Tibial artery (tissue), 4 donors: Measurements from ENCODE around the gene STAB2.

ENCODE experiments used
- DNase-seq, 2 donors: peaks; one replicate each; pipeline ENCODE4 v3.0.0-alpha.2; 2019
- H3K27ac ChIP-seq, 2 donors: fragments of 200-600 bp; sonication (generic) in 1 of 2; 1 replicate in 1 of 2; 2 replicates in 1 of 2; pipeline ENCODE4 v1.5.1; 2018 to 2019; ENCODE audit warnings: mild to moderate bottlenecking in 1 of 2
- H3K27me3 ChIP-seq, 2 donors: fragments of 200-600 bp; sonication (generic) in 1 of 2; one replicate each; pipeline versions ENCODE4 v1.5.1 to v1.6.0; 2016 to 2019
- H3K36me3 ChIP-seq, 3 donors: fragments of 200-600 bp; sonication (generic) in 2 of 3; one replicate each; pipeline ENCODE4 v1.5.1; 2016 to 2019; ENCODE audit warnings: mild to moderate bottlenecking in 2 of 3
- H3K4me1 ChIP-seq, 4 donors: fragments of 200-600 bp; sonication (generic) in 2 of 4; 1 replicate in 3 of 4; 2 replicates in 1 of 4; pipeline ENCODE4 v1.5.1; 2016 to 2019
- H3K4me3 ChIP-seq, 2 donors: fragments of 200-600 bp; sonication (generic) in 1 of 2; 1 replicate in 1 of 2; 2 replicates in 1 of 2; pipeline ENCODE4 v1.5.1; 2018 to 2019; ENCODE audit warnings: mild to moderate bottlenecking in 2 of 2
- H3K9me3 ChIP-seq, 3 donors: fragments of 200-600 bp; sonication (generic) in 1 of 3; one replicate each; pipeline ENCODE4 v1.5.1; 2016 to 2019
- intact Hi-C: fragments of 100-400 bp; cut with DNase I; formaldehyde crosslinking; loops from one replicate; pipeline ENCODE4 v1.15.0; 2023; ENCODE audit warnings: low total_unique reads
- TF ChIP-seq, protein P1 (sequence below), 2 experiments: fragments of 200-600 bp in 1 of 2; fragments of 450-650 bp in 1 of 2; IDR thresholded peaks; one replicate each; pipeline ENCODE4 v1.5.1; 2017 to 2019; ENCODE audit warnings: antibody characterized with exemption in 2 of 2, mild to moderate bottlenecking in 1 of 2, moderate library complexity in 1 of 2

Gene STAB2

DNA sequence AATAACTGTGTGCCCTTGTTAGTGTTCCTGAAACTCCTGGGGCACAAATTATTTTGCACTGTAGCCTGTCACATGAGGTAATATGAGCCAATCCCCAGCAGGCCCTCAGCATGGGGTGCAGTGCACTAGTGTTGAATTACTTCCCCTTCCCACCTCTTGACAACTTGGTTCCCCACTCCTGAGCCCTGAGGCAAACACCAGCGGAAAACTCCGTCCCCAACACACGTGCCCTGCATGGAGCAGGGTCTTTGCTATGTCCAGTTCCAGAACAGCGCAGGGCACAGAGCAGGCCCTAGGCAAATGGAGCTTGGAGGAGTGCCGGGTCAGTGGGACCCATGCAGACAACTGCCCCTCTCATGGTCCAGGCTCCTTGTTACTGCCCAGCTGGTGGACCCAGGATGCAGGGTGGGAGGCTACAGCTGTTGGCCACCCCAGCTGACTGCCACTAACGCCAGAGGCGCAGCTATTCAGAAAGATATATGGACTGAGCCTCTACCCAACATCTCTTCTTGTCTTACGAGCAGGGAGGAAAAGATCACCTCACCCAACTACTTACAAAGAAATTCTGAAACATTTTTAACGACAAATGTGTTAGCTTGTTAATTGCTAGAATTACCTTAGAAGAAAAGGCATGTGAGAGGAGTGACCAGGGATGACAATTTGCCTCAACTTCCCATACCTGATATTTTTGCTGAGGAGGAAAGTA is 182.3 kb downstream of the STAB2 start:
- Histone ChIP-seq H3K4me1 (peaks cover 0 to 23% (median 20%) of the 10 kb centered on the region in 4 donors), H3K27me3 (no peaks in the 10 kb centered on the region), H3K36me3 (peaks cover 39 to 59% (median 54%) of the 10 kb centered on the region in 3 donors), H3K9me3 (no peaks in the 10 kb centered on the region), H3K27ac (no peak overlapping the region), H3K4me3 (no peak overlapping the region)
- TF ChIP-seq, protein P1, sequence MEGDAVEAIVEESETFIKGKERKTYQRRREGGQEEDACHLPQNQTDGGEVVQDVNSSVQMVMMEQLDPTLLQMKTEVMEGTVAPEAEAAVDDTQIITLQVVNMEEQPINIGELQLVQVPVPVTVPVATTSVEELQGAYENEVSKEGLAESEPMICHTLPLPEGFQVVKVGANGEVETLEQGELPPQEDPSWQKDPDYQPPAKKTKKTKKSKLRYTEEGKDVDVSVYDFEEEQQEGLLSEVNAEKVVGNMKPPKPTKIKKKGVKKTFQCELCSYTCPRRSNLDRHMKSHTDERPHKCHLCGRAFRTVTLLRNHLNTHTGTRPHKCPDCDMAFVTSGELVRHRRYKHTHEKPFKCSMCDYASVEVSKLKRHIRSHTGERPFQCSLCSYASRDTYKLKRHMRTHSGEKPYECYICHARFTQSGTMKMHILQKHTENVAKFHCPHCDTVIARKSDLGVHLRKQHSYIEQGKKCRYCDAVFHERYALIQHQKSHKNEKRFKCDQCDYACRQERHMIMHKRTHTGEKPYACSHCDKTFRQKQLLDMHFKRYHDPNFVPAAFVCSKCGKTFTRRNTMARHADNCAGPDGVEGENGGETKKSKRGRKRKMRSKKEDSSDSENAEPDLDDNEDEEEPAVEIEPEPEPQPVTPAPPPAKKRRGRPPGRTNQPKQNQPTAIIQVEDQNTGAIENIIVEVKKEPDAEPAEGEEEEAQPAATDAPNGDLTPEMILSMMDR (IDR thresholded peaks at IDR 0.05), result no peak
- intact Hi-C loops, result no loop called here
- DNase-seq, result no peak

DNA sequence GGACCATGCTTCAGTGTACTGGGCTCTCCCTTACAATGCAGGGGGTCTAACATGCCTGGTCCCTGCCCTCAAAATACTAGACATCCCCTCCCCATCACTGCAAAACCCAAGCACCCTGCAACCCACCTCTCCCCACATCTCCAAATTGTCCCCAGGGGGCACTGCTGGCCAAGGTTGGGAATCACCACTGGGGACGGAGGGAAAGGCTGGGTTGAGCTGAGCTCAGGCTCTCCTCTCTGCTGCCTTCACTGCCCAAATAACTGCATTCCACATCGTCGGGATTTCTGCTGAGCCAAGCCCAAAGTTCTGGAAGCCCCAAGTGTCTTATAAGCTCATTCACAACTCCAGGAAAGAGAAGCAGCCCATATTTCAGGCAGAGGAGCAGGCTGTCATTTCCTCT is 184.4 kb downstream of the STAB2 start:
- no peak overlapping the region for H3K4me3 ChIP-seq
- intact Hi-C loops, result loop anchor here (5.0 kb wide), 1 partner anchor 101 kb away; no protein-coding TSS in a partner anchor

DNA sequence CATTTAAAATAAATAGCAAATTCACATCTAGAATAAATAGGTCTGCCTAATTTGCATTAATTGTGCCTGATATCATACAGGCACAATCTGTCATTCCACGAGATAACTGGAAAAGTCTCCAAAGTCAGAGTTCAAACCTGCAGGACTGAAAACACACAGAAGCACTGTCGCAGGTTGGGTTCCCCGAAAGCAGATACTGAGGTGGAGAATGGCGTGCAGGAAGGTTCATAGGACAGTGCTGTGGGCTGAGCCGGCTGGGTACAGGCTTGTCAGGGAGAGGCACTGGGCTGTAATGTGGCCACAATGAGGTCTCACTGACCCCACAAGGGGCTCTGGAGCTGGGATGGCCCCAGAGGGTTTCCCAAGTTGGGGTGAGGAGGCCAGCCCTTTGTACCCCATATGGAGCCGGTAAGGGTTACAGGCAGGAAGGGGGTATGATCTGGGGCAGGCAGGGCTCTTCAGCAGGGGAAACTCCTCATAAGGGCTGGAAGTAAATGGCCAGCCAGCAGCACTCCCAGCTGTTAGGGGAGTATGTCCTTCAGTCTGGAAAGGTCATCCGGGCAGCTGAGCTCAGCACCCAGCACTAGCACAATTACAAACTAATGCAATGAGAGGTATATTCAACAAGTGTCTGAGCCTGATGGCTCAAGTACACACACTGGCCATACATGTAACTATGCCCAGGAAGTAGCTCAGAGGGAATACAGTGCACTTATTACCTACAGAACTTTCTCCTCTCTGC is 185.5 kb downstream of the STAB2 start:
- intact Hi-C loops, result loop anchor here (5.0 kb wide), 1 partner anchor 100 kb away; no protein-coding TSS in a partner anchor
- DNase-seq, result no peak

More for the DNA sequence above, 184.4 kb downstream of the STAB2 start:
- Histone ChIP-seq H3K27me3 (no peaks in the 10 kb centered on the region), H3K9me3 (no peaks in the 10 kb centered on the region), H3K4me1 (peaks cover 0 to 30% (median 21%) of the 10 kb centered on the region in 4 donors), H3K27ac (peak overlapping the region in 1 of 2 donors; percentile 19), H3K36me3 (peaks cover 35 to 58% (median 51%) of the 10 kb centered on the region in 3 donors)
- TF ChIP-seq, protein P1 (IDR thresholded peaks at IDR 0.05), result peak; percentile 49 to 53
- peak in 1 of 2 donors; percentile 40 for DNase-seq

DNA sequence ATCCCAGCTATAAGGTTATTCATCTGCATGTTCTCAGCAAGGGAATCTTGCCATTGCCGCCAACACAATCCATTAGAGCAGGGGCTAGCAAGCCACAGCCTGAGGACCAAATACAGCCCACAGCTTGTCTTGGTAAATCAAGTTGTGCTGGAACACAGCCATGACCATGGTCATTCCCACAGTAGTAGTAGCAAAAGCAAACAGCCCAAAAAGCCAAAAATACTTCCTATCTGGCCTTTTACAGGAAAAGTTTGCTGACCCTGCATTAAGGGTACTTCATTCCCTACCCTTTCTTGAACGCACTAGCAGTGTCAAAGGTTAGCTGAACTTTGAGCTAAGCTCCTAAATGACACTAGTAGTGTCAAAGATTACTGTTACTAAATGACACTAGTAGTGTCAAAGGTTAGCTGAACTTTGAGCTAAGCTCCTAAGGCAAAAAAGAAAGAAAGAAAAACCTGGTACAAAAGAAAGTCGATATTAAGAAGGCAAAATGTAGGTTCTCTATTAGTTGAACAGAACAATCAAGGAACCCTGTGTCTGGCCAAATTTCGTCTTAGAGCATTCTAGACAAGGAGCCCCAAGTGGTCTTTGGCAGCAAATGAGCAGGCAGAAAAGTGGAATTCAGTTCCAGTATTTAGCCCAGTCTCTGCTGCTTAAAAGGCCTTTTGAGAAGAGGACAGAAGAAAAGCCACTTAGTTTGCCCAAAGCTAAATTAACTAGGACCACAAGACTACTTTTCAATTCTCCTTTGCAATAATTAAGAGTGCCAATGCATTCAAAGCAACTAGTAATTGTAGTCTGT is 186.2 kb downstream of the STAB2 start:
- Histone ChIP-seq H3K9me3 (no peaks in the 10 kb centered on the region), H3K27me3 (no peaks in the 10 kb centered on the region), H3K36me3 (peaks cover 42 to 58% (median 55%) of the 10 kb centered on the region in 3 donors), H3K27ac (peak overlapping the region in 1 of 2 donors; percentile 45), H3K4me1 (peaks cover 0 to 30% (median 21%) of the 10 kb centered on the region in 4 donors), H3K4me3 (no peak overlapping the region)
- no peak for DNase-seq
- intact Hi-C loops, result loop anchor here (5.0 kb wide), 1 partner anchor 99 kb away; no protein-coding TSS in a partner anchor
- TF ChIP-seq, protein P1 (IDR thresholded peaks at IDR 0.05), result no peak

More for the DNA sequence above, 185.5 kb downstream of the STAB2 start:
- TF ChIP-seq, protein P1 (IDR thresholded peaks at IDR 0.05), result no peak
- peaks cover 40 to 58% (median 52%) of the 10 kb centered on the region in 3 donors for H3K36me3 ChIP-seq
- peak overlapping the region in 1 of 2 donors; percentile 45 for H3K27ac ChIP-seq
- peaks cover 0 to 30% (median 21%) of the 10 kb centered on the region in 4 donors for H3K4me1 ChIP-seq
- no peaks in the 10 kb centered on the region for H3K27me3 ChIP-seq
- H3K4me3 ChIP-seq, result no peak overlapping the region
- no peaks in the 10 kb centered on the region for H3K9me3 ChIP-seq

DNA sequence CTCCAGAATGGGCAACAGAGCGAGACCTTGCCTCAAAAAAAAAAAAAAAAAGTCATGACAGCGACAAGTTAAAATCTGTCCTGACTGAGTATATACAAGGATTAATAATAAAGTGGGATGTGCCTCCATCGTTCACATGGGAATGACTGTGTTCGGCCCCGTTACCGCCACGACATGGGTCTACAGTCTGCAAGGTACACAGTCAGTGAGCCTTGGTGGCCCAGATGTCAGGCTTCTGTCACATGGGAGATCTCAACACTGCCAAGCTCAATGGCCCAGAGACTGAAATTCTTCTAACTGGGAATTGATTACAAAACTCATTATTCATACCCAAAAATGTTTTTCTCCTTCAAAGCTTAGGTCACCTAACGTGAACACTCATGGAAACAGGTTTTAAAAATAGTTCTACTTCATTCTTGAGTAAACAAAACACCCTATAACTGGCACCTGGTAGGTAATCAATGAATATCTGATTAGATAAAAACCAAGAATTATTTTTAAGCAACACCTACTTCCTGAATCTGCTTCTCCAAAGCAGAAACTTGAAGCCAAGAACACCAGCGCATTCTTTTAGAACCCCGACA is 188.0 kb downstream of the STAB2 start:
- Histone ChIP-seq H3K36me3 (peaks cover 46 to 60% (median 56%) of the 10 kb centered on the region in 3 donors), H3K27ac (peak overlapping the region in 1 of 2 donors; percentile 14), H3K9me3 (no peaks in the 10 kb centered on the region), H3K4me1 (peaks cover 0 to 30% (median 21%) of the 10 kb centered on the region in 4 donors), H3K27me3 (no peaks in the 10 kb centered on the region), H3K4me3 (no peak overlapping the region)
- TF ChIP-seq, protein P1 (IDR thresholded peaks at IDR 0.05), result no peak
- intact Hi-C loops, result loop anchor here (5.0 kb wide), 1 partner anchor 97 kb away; no protein-coding TSS in a partner anchor
- no peak for DNase-seq
